Dermis microvascular lymphatic vessel endothelial cell (primary cell): Measurements from ENCODE around the gene COPS3. TPM values are rescaled to one million over a fixed set of nuclear protein-coding genes. Genes with fewer than 3 reads are reported as not detected.

Source experiments
- total RNA-seq: library from RNA; depleted of rRNA; stranded (reverse); fragments of >200 nt; gene quantifications from 2 replicates; pipeline ENCODE4 v1.2.1, GENCODE V29; 2014

COPS3 gene
- total RNA-seq, 1 donor from 2014 or later = 83.1 TPM

Other genes starting within 250 kb of the COPS3 start
- gene MPRIP, start 238.8 kb downstream of the COPS3 start, total RNA-seq = 79.0 and 86.3 TPM in 2 replicates
- 0.90 and 1.4 TPM in 2 replicates for gene PLD6, start 74.9 kb downstream of the COPS3 start, total RNA-seq
- gene FLCN, start 44.1 kb downstream of the COPS3 start, total RNA-seq = 38.8 and 84.6 TPM in 2 replicates
- 1.8 and 4.2 TPM in 2 replicates for gene NT5M, start 22.1 kb upstream of the COPS3 start, total RNA-seq
- gene MED9, start 195.8 kb upstream of the COPS3 start, total RNA-seq = 6.7 and 11.0 TPM in 2 replicates
- 5.4 and 9.0 TPM in 2 replicates for gene RASD1, start 215.1 kb upstream of the COPS3 start, total RNA-seq